ENCODE data around the gene ZBTB20. TPM values are rescaled to one million over a fixed set of nuclear protein-coding genes. Genes with fewer than 3 reads are reported as not detected.

The ZBTB20 gene
- polyA plus RNA-seq, 3 donors = 1.3 to 3.2 (median 2.0) TPM

GRCh38 chr3:114510201-114510600 lies 636.9 kb downstream of the ZBTB20 start:
- no peak for DNase-seq
- Histone ChIP-seq H3K36me3 (replicated peaks in 1 of 2; ENCODE audit: control insufficient read depth in 1 of 2, insufficient read depth in 2 of 2, low read length in 2 of 2) (no peaks in the 10 kb centered on the region), H3K4me2 (replicated peaks; ENCODE audit: extremely low read depth, low read length, poor library complexity, severe bottlenecking) (no peak overlapping the region), H3K79me2 (ENCODE audit: insufficient read depth, low read length) (no peaks in the 10 kb centered on the region), H3K4me3 (replicated peaks in 1 of 3; ENCODE audit: low read depth in 2 of 3, low read length in 3 of 3) (no peak overlapping the region), H3K9ac (ENCODE audit: insufficient read depth, low read length, poor library complexity, severe bottlenecking) (no peak overlapping the region), H3K4me1 (ENCODE audit: control insufficient read depth in 1 of 2, insufficient read depth in 2 of 2, low read length in 2 of 2) (no peaks in the 10 kb centered on the region), H3K27me3 (ENCODE audit: control insufficient read depth in 2 of 2, insufficient read depth in 2 of 2, low read length in 2 of 2) (no peaks in the 10 kb centered on the region), H4K20me1 (ENCODE audit: insufficient read depth, low read length) (no peaks in the 10 kb centered on the region), H3K9me3 (replicated peaks in 1 of 2; ENCODE audit: control insufficient read depth in 1 of 2, insufficient read depth in 1 of 2, low read length in 2 of 2) (no peaks in the 10 kb centered on the region), H2AFZ (ENCODE audit: insufficient read depth, low read depth, low read length, poor library complexity, severe bottlenecking) (no peak overlapping the region), H3K27ac (ENCODE audit: low read depth in 1 of 2, low read length in 2 of 2) (no peak overlapping the region)
- intact Hi-C loops (cut with micrococcal nuclease) = no loop called here
- H3K27ac Mint-ChIP-seq = no peak overlapping the region
- H3K27me3 Mint-ChIP-seq (ENCODE audit: low read depth in 3 of 3) = no peaks in the 10 kb centered on the region
- H3K9me3 Mint-ChIP-seq = peaks cover 0 to 2% (median 0%) of the 10 kb centered on the region in 7 donors
- 100% methylated on average over 1 of the region's 2 CpGs for WGBS (ENCODE audit: insufficient coverage)
- no peaks in the 10 kb centered on the region for H3K36me3 Mint-ChIP-seq
- H3K4me3 Mint-ChIP-seq = no peak overlapping the region
- H3K4me1 Mint-ChIP-seq = peaks cover 3% of the 10 kb centered on the region
- TF ChIP-seq CTCF (IDR thresholded peaks at IDR 0.05) = no peak

- WGBS (ENCODE audit: insufficient coverage) = no CpG with 5 or more reads among the region's 5 CpGs
- no peak for TF ChIP-seq CTCF (IDR thresholded peaks at IDR 0.05)
- H3K4me3 Mint-ChIP-seq = no peak overlapping the region
- no peaks in the 10 kb centered on the region for H3K27me3 Mint-ChIP-seq (ENCODE audit: low read depth in 3 of 3)
- Histone ChIP-seq H3K36me3 (replicated peaks in 1 of 2; ENCODE audit: control insufficient read depth in 1 of 2, insufficient read depth in 2 of 2, low read length in 2 of 2) (no peaks in the 10 kb centered on the region), H3K4me1 (ENCODE audit: control insufficient read depth in 1 of 2, insufficient read depth in 2 of 2, low read length in 2 of 2) (no peaks in the 10 kb centered on the region), H4K20me1 (ENCODE audit: insufficient read depth, low read length) (no peaks in the 10 kb centered on the region), H3K9ac (ENCODE audit: insufficient read depth, low read length, poor library complexity, severe bottlenecking) (no peak overlapping the region), H3K27ac (ENCODE audit: low read depth in 1 of 2, low read length in 2 of 2) (no peak overlapping the region), H3K4me2 (replicated peaks; ENCODE audit: extremely low read depth, low read length, poor library complexity, severe bottlenecking) (no peak overlapping the region), H3K9me3 (replicated peaks in 1 of 2; ENCODE audit: control insufficient read depth in 1 of 2, insufficient read depth in 1 of 2, low read length in 2 of 2) (no peaks in the 10 kb centered on the region), H3K4me3 (replicated peaks in 1 of 3; ENCODE audit: low read depth in 2 of 3, low read length in 3 of 3) (no peak overlapping the region), H3K27me3 (ENCODE audit: control insufficient read depth in 2 of 2, insufficient read depth in 2 of 2, low read length in 2 of 2) (no peaks in the 10 kb centered on the region), H2AFZ (ENCODE audit: insufficient read depth, low read depth, low read length, poor library complexity, severe bottlenecking) (no peak overlapping the region), H3K79me2 (ENCODE audit: insufficient read depth, low read length) (no peaks in the 10 kb centered on the region)
- intact Hi-C loops (cut with micrococcal nuclease) = no loop called here
- no peak for DNase-seq
- H3K27ac Mint-ChIP-seq = no peak overlapping the region
- H3K36me3 Mint-ChIP-seq = no peaks in the 10 kb centered on the region
- no peaks in the 10 kb centered on the region for H3K9me3 Mint-ChIP-seq
- peaks cover 3% of the 10 kb centered on the region for H3K4me1 Mint-ChIP-seq
Observed at GRCh38 chr3:114509756-114510155, 637.3 kb downstream of the ZBTB20 start.

Measured in CD14-positive monocyte (primary cell).